Measurements from ENCODE around the gene ZNF90. TPM values are rescaled to one million over a fixed set of nuclear protein-coding genes. Genes with fewer than 3 reads are reported as not detected.
"Not testable (repeated sequence)": the region's sequence is repeated elsewhere in the genome, so short reads cannot be mapped to it uniquely, and the experiment has no call there.

The ZNF90 gene
- total RNA-seq, 2 experiments from 2014 or later: 2.9 to 3.7 TPM

DNA sequence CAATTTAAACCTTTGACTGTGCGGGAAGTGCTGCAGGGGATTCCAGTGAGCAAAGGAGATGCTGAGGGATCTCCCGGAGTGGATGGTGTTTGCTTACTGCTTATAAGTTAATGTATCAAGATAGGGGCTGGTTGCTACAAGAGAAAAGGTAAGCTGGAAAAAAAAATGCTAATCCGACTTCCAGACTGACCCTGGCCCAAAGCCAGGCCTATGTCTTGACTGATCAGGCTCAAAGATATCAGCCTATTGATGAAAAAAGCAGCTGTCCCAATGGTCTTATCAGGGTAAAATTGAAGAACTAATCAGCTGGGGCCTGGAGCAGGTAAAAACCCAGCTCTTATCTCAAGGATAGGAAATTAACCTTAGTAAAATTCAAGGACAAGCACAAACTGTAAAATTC lies 10.9 kb upstream of the ZNF90 start:
- Histone ChIP-seq H3K4me1 (ENCODE audit: insufficient read depth, low read length) (no peaks in the 10 kb centered on the region), H3K4me3 (ENCODE audit: low read length) (no peak overlapping the region), H3K36me3 (ENCODE audit: insufficient read depth, low read length) (no peaks in the 10 kb centered on the region), H3K27ac (ENCODE audit: low read depth in 1 of 2, low read length in 2 of 2) (no peak overlapping the region), H3K9me3 (ENCODE audit: control insufficient read depth in 1 of 2, insufficient read depth in 1 of 2, low read length in 2 of 2) (peaks cover 0 to 16% of the 10 kb centered on the region in 2 experiments), H3K27me3 (ENCODE audit: control insufficient read depth in 1 of 2, insufficient read depth in 2 of 2, low read length in 2 of 2) (peaks cover 0 to 7% of the 10 kb centered on the region in 2 experiments)
- H3K9me3 Mint-ChIP-seq: peaks cover 8% of the 10 kb centered on the region
- no peak overlapping the region for H3K27ac Mint-ChIP-seq
- no peak overlapping the region for H3K4me3 Mint-ChIP-seq
- intact Hi-C loops (cut with DNase I, micrococcal nuclease): no loop called here
- peaks cover 34% of the 10 kb centered on the region for H3K27me3 Mint-ChIP-seq
- DNase-seq (no peak), ATAC-seq (ENCODE audit: poor library complexity) (no peak)
- H3K36me3 Mint-ChIP-seq (ENCODE audit: low read depth): no peaks in the 10 kb centered on the region
- TF ChIP-seq, protein P1, sequence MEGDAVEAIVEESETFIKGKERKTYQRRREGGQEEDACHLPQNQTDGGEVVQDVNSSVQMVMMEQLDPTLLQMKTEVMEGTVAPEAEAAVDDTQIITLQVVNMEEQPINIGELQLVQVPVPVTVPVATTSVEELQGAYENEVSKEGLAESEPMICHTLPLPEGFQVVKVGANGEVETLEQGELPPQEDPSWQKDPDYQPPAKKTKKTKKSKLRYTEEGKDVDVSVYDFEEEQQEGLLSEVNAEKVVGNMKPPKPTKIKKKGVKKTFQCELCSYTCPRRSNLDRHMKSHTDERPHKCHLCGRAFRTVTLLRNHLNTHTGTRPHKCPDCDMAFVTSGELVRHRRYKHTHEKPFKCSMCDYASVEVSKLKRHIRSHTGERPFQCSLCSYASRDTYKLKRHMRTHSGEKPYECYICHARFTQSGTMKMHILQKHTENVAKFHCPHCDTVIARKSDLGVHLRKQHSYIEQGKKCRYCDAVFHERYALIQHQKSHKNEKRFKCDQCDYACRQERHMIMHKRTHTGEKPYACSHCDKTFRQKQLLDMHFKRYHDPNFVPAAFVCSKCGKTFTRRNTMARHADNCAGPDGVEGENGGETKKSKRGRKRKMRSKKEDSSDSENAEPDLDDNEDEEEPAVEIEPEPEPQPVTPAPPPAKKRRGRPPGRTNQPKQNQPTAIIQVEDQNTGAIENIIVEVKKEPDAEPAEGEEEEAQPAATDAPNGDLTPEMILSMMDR (IDR thresholded peaks at IDR 0.05): no peak
- ChIA-PET CTCF (no interaction called here), POLR2A (no interaction called here)
- H3K4me1 Mint-ChIP-seq (ENCODE audit: low read depth): no peaks in the 10 kb centered on the region

DNA sequence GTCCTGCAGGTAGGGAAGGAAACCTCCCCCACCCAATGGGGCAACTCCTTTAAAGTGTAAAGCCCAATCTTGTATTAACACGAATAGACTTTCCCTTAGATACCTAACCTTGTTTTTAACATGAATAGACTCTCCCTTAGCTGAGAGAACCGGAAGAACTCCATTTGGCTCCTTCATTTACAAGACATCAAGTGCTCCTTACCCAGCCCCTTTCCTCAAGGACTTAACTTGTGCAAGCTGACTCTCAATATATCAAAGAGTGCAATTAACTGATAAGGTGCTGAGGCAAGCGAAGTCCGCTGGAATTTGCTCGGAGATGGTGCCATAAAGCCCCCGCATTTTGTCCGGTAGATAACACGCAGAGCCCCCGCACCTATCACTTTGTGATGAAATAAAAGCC lies 9.9 kb upstream of the ZNF90 start:
- Mint-ChIP-seq H3K27ac (no peak overlapping the region), H3K27me3 (peaks cover 34% of the 10 kb centered on the region), H3K4me1 (ENCODE audit: low read depth) (no peaks in the 10 kb centered on the region), H3K4me3 (no peak overlapping the region), H3K36me3 (ENCODE audit: low read depth) (no peaks in the 10 kb centered on the region), H3K9me3 (peaks cover 8% of the 10 kb centered on the region)
- H3K27me3 ChIP-seq (ENCODE audit: control insufficient read depth in 1 of 2, insufficient read depth in 2 of 2, low read length in 2 of 2): peaks cover 0 to 7% of the 10 kb centered on the region in 2 experiments
- no peaks in the 10 kb centered on the region for H3K4me1 ChIP-seq (ENCODE audit: insufficient read depth, low read length)
- peaks cover 0 to 16% of the 10 kb centered on the region in 2 experiments for H3K9me3 ChIP-seq (ENCODE audit: control insufficient read depth in 1 of 2, insufficient read depth in 1 of 2, low read length in 2 of 2)
- ChIA-PET POLR2A (no interaction called here), CTCF (no interaction called here)
- ATAC-seq (ENCODE audit: poor library complexity): no peak
- TF ChIP-seq, protein P1 (IDR thresholded peaks at IDR 0.05): no peak
- DNase-seq: no peak
- intact Hi-C loops (cut with DNase I, micrococcal nuclease): no loop called here
- no peaks in the 10 kb centered on the region for H3K36me3 ChIP-seq (ENCODE audit: insufficient read depth, low read length)
- H3K27ac ChIP-seq (ENCODE audit: low read depth in 1 of 2, low read length in 2 of 2): no peak overlapping the region
- H3K4me3 ChIP-seq (ENCODE audit: low read length): no peak overlapping the region

DNA sequence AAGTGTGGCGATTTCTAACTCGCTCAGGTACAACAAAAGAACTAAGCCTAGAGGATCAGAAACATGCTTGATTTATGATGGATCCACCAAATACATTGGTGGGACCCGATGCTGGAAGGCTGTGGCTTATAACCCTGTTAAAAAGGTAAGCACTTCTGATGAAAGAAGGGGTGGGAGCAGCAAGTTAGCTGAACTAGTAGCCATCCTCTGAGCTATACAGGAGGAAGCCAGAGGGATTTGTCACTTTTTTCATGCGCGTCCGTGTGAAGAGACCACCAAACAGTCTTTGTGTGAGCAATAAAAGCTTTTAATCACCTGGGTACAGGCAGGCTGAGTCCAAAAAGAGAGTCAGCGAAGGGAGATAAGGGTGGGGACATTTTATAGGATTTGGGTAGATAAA lies 9.2 kb upstream of the ZNF90 start:
- H3K4me1 ChIP-seq (ENCODE audit: insufficient read depth, low read length); H3K27me3 ChIP-seq (ENCODE audit: control insufficient read depth in 1 of 2, insufficient read depth in 2 of 2, low read length in 2 of 2); H3K36me3 ChIP-seq (ENCODE audit: insufficient read depth, low read length); H3K9me3 Mint-ChIP-seq; H3K4me3 Mint-ChIP-seq; DNase-seq; H3K4me3 ChIP-seq (ENCODE audit: low read length); POLR2A ChIA-PET; H3K4me1 Mint-ChIP-seq (ENCODE audit: low read depth); H3K27ac Mint-ChIP-seq; H3K36me3 Mint-ChIP-seq (ENCODE audit: low read depth); ATAC-seq (ENCODE audit: poor library complexity); CTCF ChIA-PET; H3K27ac ChIP-seq (ENCODE audit: low read depth in 1 of 2, low read length in 2 of 2); intact Hi-C loops (cut with DNase I, micrococcal nuclease): not testable (repeated sequence)
- H3K27me3 Mint-ChIP-seq: peaks cover 34% of the 10 kb centered on the region
- H3K9me3 ChIP-seq (ENCODE audit: control insufficient read depth in 1 of 2, insufficient read depth in 1 of 2, low read length in 2 of 2): peaks cover 0 to 16% of the 10 kb centered on the region in 2 experiments

DNA sequence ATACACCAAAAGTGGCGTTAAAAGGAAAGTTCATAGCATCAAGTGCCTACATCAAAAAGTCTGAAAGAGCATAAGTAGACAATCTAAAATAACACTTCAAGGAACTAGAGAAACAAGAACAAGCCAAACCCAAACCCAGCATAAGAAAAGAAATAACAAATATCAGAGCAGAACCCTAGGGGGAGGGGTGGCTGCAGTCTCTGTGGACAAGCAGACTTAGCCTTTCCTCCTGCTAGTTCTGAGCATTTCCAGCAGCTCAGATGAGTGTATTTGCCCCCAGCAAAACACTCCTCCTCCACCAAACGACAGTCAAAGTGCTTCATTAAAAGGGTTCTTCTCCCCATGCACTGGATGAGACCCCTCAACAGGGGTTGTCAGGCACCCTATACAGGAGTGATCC lies 7.1 kb upstream of the ZNF90 start:
- H3K4me3 Mint-ChIP-seq: no peak overlapping the region
- no peak for ATAC-seq (ENCODE audit: poor library complexity)
- CTCF ChIA-PET: interaction anchor here (0.5 kb wide), 1 partner anchor 110 kb away, joined by 3 read pairs; no protein-coding TSS in a partner anchor

More for the DNA sequence above, 7.1 kb upstream of the ZNF90 start:
- TF ChIP-seq, protein P1 (IDR thresholded peaks at IDR 0.05): no peak
- Histone ChIP-seq H3K4me1 (ENCODE audit: insufficient read depth, low read length) (no peaks in the 10 kb centered on the region), H3K27me3 (ENCODE audit: control insufficient read depth in 1 of 2, insufficient read depth in 2 of 2, low read length in 2 of 2) (peaks cover 0 to 7% of the 10 kb centered on the region in 2 experiments), H3K27ac (ENCODE audit: low read depth in 1 of 2, low read length in 2 of 2) (no peak overlapping the region), H3K9me3 (ENCODE audit: control insufficient read depth in 1 of 2, insufficient read depth in 1 of 2, low read length in 2 of 2) (peaks cover 0 to 4% of the 10 kb centered on the region in 2 experiments), H3K36me3 (ENCODE audit: insufficient read depth, low read length) (no peaks in the 10 kb centered on the region), H3K4me3 (ENCODE audit: low read length) (no peak overlapping the region)
- POLR2A ChIA-PET: no interaction called here
- Mint-ChIP-seq H3K4me1 (ENCODE audit: low read depth) (no peaks in the 10 kb centered on the region), H3K36me3 (ENCODE audit: low read depth) (no peaks in the 10 kb centered on the region), H3K27me3 (peaks cover 34% of the 10 kb centered on the region), H3K9me3 (peaks cover 8% of the 10 kb centered on the region), H3K27ac (no peak overlapping the region)
- no peak for DNase-seq
- intact Hi-C loops (cut with DNase I, micrococcal nuclease): no loop called here

Measured in CD4-positive, alpha-beta T cell (primary cell).